NCI-H748 (cell line): ENCODE measurements around the gene TMEM240.

Experiments
- DNase-seq: peaks from one replicate; lab custom pipeline; 2025; ENCODE audit not compliant: unreplicated experiment; lab: John Stamatoyannopoulos, UW

Gene TMEM240

DNA sequence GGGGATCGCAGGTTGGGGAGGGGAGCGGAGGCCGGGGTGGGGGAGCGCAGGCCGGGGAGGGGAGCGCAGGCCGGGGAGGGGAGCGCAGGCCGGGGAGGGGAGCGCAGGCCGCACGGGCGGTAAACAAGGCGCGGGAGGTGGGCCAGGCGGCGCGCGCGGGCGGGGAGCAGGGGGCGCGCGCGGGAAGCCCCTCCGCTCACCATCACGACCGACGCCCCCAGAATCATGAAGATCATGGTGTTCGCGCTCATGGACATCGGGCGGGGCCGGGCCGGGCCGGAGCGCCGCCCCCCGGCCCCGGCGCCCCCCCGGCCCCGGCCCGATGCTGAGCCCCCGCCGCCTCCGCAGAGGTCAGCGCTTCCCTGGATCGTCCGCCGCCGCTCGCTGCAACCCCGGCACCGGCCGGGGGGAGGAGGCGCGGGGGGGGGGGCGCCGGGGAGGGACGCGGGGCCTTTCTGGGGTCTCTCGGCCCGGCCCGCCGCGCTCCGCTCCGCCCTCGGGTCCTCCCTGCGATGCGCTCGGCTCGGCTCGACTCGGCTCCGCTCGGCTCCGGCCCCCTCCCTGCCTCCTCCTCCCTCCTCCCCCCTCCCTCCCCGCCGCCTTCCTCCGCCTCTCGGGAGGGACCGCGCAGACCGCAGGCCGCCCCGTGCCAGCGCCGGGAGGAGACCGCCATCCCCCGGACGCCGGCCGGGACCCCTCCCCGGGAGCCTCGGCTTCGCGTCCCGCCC is at the start of gene TMEM240:
TMEM240 (minus strand) TSS at position 535 of the 728 bp plus-strand sequence; CDS start at position 257, 278 bp downstream.
- DNase-seq: peak; percentile 62

DNA sequence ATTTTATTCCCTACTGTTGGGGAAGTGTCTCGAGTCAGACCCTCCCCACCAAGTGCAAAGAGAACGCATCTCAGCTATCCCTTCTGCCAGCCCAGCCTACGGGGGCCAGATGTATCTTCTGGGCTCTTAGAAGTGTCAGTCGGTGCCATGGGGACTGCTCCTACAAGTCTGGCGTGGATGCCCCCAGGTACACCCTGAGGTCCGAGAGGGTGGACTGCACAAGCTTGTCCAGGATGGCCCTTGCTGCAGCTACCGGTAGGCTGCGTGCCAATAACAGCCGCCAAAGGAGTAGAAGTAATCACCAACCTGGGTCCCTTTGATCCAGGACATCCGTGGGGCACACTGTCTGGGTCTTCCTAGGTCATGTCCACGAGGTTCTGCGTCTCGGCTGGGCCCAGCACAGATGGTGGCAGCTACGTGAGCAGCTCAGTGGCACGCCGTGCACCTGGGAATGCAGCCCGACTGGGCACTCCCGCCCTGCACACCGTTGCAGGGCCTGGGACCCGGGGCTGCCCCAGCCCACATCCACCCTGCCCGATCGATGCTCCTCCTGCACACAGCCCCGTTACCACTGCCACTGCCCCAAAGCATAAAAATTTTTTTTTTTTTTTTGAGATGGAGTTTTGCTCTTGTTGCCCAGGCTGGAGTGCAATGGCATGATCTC is 43.1 kb upstream of the TMEM240 start:
- DNase-seq: no peak

DNA sequence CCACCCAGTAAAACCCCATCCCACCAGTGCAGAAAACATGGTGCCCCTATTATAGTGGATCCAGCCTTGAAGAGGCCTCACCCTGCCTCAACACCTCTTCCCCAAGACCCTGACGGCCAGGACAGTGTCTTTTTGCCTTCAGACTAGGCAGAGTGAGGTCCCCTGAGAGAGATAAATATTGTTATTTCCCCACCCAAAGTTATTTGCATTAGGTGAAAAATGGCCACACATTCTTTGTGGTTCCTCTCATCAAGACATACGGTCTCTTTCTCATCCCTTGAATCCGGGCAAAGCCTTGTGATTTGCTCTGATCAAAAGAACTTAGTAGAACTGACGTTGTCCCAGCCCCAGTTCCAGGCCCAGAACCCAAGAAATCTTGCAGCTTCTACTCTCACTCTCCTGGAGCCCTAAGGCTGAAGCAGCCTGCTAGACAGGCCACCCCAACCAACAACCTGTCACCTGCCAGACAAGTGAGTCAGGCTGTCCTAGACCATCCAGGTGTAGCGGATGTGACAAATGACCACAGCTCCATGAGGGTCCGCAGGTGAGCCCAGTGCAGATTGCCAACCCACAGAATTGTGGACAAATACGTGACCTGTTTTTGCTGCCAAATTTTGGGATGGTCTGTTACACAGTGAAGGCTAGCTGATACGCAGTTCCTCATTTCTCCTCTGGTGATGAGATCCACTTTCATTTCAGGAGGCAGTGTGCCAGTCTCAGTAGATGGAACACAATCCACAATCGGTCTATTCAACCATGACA is 42.3 kb upstream of the TMEM240 start:
- no peak for DNase-seq

GRCh38 chr1:1578371-1578940 is 38.0 kb upstream of the TMEM240 start:
- DNase-seq: no peak

DNA sequence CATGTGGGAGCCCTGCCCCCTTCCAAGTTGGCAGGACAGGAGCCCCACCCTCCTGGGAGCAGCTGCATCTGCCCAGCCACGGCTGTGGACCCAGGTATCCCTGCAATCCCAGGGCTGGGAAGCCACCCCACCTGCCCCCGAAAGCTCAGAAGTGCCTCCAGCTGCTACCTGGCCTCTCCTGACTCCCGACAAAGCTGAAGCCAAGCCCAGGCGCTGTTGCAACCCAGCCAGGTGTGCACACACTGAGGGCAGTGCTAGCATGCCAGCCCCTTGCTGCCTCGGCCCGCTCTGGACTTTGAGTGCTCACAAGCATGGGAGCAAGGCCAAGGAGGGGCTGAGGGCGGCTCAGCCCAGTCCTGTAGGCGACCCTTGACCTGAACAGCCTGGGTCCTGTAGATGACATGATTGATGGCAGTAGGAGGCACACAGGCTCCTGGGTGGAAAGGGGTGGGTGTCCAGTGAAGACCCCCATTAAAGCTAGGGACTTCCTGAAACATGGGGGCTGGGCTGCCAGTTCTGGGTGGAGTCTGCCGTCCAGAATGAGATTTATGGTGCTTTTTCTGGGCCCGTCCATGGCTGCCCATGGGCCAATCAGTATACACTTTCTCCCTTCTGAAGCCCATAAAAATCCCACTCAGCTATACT is 37.1 kb upstream of the TMEM240 start:
- no peak for DNase-seq

GRCh38 chr1:1574721-1575537 is 34.5 kb upstream of the TMEM240 start, which contains the start of gene SSU72:
TSS of gene SSU72 (minus strand) at chr1:1574863. CDS start at chr1:1574557, 306 bp downstream.
- peak; percentile 88 for DNase-seq

DNA sequence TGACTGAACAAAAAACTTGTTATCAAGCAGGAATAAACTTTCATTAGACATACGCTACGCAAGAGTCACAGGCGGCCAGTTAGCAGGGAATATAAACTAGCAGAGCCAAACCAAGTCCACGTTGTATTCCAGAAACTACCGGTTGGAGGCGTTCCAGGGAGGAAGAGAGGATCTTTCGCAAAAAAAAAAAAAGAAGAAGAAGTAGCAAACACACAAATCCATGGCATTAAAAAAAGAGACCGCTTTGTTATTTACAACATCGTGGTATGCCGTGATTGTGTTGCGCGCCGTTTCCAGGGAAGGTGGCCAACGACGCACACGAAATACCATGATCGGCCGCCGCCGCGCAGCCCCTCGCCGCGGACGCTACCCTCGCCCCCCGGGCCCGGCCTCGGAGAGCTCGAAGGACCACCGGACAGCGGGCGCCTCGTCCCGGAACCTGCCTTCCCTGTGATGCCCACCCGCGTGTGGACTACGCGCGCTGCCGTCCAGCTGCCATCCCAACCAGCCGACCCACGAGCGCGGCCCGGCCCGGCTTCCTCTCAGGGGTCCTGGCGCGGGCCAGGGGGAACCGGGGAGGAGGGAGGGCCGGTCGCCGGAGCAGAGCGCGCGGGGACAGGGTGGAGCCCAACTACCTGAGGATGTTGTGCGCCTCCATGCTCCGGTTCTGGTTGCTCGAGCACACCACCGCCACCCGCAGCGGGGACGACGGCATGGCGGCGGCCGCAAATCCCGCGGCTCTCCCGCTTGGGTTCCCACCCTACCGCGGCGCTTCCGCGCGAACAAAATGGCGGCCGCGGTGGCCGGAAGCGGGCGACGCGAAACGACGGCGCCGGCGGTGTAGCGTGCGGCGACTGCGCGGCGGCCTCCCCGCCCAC is 33.7 kb upstream of the TMEM240 start:
- DNase-seq: peak; percentile 73

DNA sequence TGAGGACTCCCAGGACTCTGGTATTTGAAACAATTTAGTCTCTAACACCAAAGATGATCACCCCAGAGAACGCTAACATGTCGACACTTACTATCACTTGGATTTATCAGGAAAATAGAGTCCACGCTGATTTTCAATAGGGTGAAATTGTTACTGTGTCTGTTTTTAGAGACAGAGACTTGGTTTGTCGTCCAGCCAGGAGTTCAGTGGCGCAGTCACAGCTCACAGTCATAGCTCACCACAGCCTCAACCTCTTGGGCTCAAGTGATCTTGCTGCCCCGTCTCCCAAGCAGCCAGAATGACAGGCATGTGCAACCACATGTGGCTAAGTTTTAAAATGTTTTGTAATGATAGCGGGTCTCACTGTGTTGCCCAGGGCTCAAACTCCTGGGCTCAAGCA is 28.9 kb upstream of the TMEM240 start:
- no peak for DNase-seq

DNA sequence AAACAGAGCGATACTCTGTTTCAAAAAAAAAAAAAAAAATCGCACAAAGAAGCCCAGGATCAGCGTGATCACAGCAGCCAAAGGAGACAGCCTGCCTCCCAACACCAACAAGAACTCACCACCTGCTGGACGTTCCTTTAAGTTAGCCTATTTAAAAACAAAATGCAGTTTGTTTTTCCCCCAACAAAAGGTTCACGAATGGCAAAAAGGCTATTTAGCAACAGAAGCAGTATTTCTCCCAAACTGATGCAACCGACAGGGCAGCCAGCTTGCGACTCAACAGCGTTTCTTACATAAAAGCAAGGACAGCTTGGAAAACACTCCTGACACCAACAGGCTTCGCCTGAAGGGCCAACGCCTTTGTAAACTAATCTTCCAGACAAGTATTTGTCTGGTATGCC is 27.5 kb upstream of the TMEM240 start:
- DNase-seq: no peak

DNA sequence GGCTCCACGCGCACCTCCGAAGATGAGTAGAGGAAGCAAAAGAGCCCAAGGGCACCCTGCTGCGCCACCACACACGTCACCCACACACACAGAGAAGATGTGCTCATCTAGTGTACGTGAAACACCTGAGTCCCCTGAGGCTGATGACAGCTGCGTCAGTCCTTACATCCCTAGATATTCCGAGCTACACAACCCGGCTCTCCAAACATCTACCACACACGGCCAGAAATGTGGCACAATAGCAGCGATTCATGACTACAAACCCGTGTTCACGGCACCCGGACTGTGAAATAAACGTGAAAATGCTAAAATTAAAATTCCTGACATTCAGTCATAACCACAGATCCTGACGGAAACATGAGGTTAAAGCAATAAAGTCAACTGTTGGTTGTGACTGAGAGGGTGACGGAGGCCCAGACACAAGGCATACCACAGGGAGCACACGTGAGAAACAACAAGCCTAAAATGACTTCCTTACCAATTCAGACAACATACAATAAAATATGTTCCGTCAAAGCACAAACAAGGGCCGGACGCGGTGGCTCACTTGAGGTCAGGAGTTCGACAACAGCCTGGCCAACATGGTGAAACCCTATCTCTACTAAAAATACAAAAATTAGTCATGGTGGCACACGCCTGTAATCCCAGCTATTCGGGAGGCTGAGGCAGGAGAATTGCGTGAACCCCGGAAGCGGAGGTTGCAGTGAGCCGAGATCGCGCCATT is 26.9 kb upstream of the TMEM240 start:
- DNase-seq: no peak

DNA sequence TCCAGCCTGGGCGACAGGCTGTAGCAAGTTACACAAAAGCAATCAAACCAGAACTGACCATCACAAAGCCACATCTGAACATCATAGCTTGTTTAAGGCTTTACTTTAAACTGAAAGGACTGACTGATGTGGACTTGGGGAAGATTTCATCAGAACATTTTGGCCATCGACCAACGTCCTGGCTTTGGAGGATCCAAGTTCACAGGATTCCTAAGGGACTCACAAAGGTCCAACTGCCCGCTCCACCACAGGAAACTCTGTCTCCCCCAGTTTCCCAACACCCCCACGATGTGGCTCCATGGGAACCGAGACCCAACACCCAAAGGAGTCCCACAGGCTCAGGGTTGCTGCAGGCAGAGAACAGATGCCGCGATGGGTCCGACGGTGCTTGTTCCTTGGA is 24.9 kb upstream of the TMEM240 start:
- no peak for DNase-seq

- DNase-seq: no peak
Observed at GRCh38 chr1:1564268-1564667, 23.8 kb upstream of the TMEM240 start.

- DNase-seq: no peak
Observed at GRCh38 chr1:1563688-1564087, 23.3 kb upstream of the TMEM240 start.

- DNase-seq: no peak
Observed at GRCh38 chr1:1562556-1563195, 22.3 kb upstream of the TMEM240 start.

DNA sequence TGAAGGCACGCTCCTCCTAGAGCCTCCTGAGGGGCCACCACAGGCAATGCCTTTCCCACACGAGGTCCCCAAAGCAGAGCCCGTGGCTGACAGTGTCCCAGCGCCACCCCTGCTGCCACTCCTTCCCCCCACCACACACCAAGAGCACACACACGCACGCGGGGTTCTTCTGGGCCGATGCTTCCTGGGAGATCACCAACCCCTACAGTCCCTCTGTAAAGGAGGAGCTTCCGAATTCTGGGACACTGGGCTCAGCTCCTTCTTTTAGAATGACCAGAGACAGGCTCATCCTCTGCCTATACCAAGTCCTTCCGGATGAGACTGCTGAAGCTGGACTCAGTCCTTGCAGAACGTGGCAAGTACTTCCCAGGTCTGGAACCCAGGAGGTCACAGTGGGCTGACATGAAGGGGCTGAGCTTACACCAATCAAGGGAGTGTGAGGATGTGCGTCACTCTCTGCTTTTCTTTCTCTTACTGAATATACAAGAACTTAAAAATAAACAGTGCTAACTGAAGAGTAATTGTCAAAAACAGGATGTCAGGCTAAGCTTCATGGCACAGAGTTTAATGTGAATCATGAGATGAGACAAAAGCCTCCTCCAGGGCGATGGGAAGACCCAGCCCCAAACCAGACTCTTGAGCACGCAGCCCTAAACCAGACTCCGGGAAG is 21.5 kb upstream of the TMEM240 start:
- no peak for DNase-seq

GRCh38 chr1:1560178-1560577 is 19.8 kb upstream of the TMEM240 start:
- no peak for DNase-seq

DNA sequence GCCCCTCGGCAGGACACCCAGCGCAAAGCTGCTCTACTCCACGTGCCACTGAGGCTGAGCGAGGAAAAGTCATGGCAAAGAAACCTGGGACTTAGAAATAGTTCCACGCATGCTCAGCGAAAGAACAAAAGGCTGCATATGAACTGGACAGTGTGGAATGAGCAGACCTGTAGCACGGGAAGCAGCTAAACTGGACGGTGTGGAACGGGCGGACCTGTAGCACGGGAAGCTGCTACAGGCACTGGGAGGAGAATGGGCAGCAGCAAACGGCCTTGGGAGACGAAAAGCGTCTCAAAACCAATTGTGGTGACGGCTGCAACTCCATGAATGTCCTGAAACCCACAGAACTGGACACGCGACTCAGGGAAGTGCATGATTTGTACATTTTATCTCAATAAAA is 18.6 kb upstream of the TMEM240 start:
- DNase-seq: no peak

GRCh38 chr1:1558591-1558990 is 18.2 kb upstream of the TMEM240 start:
- no peak for DNase-seq
